ENCODE data around the gene STXBP5L. TPM values are rescaled to one million over a fixed set of nuclear protein-coding genes. Genes with fewer than 3 reads are reported as not detected.

Gene STXBP5L
- total RNA-seq, 4 donors from 2014 or later, result not detected

DNA sequence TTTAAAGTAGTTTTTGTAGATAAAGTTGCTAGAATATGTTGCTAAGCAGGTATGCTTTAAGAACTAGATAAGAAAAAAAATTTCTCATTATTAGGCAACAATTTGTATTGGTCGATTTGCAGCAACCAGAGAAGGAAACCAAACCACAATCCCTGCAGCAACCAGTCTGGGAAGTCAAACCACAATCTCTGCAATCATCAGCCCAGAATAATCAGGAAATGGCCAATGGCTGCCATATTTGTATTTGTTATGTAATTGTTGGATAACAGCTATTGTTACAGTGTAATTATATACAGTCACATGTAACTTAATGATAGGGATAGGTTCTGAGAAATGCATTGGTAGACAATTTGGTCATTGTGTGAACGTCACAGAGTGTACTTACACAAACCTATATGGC lies 23.6 kb downstream of the STXBP5L start:
- TF ChIP-seq CTCF (IDR thresholded peaks at IDR 0.05; ENCODE audit: low read depth), result no peak

GRCh38 chr3:120956143-120956542 lies 48.1 kb downstream of the STXBP5L start:
- no peak for TF ChIP-seq CTCF (IDR thresholded peaks at IDR 0.05; ENCODE audit: low read depth)

- TF ChIP-seq CTCF (IDR thresholded peaks at IDR 0.05; ENCODE audit: low read depth), result no peak
These were observed 74.8 kb downstream of the STXBP5L start for GRCh38 chr3:120982608-120983320.

DNA sequence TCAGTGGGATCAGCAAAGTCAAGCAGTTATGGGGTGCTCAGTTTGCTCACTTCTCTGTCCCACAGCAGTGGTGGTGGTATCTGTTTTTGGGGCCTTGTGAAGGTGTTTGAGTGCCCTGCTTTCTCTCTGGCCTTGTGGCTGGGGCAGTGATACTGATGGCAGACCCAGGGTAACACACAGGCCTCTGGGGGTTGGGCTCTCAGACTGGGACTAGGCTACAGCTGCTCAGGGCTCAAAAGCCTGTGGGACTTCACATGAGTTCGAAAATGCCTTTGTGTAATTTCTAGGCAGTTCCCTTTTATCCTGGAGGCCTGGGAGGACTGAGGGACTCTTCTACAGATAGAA lies 75.3 kb downstream of the STXBP5L start:
- TF ChIP-seq CTCF (IDR thresholded peaks at IDR 0.05; ENCODE audit: low read depth), result no peak

DNA sequence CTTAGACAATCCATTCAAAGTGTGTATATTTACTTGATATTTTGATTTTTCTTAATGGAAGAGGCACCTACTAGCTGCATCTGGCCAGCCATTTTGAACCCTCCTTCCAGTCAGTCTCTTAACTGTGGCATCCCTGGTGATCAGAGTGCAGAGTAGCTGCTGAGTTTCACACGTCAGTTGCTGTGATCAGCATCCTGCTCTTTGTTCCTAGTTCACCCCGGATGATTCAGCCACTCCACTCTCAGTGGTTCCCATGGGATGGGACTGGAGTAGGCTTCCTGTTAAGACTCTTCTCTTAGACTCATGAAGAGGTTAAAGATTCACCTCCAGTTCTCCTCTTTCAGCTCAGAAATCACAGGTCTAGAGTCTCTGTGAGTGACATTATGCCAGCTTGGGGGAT lies 75.8 kb downstream of the STXBP5L start:
- no peak for TF ChIP-seq CTCF (IDR thresholded peaks at IDR 0.05; ENCODE audit: low read depth)

DNA sequence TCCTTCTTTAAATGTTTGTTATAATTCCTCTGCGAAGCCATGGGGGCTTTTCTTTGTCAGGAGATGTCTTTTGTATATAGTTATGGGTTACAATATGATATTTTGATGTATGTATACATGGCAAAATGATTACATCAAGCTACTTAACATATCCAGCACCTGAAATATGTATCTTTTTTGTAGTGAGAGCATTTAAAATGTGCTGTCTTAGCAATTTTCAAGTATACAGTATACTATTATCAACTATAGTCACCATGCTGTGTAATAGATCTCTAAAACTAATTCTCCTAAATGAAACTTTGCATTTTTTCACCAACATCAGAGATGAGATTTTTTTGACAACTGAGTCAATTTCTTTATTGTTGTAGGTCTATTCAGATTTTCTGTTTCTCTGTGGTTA lies 77.2 kb downstream of the STXBP5L start:
- TF ChIP-seq CTCF (IDR thresholded peaks at IDR 0.05; ENCODE audit: low read depth), result no peak

DNA sequence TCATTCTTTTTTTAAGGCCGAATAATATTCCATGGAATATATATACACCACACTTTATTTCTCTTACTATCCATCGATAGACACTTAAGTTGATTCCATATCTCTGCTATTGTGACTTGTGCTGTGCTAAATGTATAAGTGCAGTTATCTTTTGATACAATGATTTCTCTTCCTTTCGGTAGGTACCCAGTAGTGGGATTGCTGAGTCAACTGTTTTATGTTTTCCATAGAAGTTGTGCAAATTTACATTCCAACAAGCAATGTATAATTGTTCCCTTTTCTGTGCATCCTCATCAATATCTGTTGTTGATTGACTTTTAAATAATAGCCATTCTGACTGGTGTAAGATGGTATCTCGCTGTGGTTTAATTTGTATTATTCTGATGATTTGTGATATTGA lies 81.0 kb downstream of the STXBP5L start:
- no peak for TF ChIP-seq CTCF (IDR thresholded peaks at IDR 0.05; ENCODE audit: low read depth)
